ENCODE measurements around the gene SPP1. TPM values are rescaled to one million over a fixed set of nuclear protein-coding genes. Genes with fewer than 3 reads are reported as not detected.

Gene SPP1
- total and polyA plus RNA-seq, 9 of the 15 experiments (the other 6 are each of a cell fraction or from before 2014, with no cell fraction given), result 0.10 to 0.64 TPM; not detected in 7

DNA sequence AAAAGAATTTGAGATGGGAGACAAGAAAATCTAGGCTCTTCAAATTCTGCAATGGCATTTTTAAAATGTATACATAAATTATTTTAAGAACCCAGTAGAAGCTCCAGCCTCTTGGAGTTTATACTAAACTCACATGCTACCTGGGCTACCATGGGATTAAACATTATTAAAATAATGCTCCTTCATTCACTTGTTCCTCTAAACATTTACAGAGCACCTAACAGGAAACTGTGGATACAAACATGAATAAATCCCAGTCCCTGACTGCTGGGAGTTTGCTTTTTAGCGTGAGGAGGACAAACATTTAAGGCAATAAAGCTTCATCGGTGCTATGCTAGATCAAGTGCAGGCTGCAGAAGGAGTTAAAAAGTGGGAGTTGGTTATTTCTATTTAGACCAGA lies 5.4 kb upstream of the SPP1 start (continued):
- TF ChIP-seq, protein P1, sequence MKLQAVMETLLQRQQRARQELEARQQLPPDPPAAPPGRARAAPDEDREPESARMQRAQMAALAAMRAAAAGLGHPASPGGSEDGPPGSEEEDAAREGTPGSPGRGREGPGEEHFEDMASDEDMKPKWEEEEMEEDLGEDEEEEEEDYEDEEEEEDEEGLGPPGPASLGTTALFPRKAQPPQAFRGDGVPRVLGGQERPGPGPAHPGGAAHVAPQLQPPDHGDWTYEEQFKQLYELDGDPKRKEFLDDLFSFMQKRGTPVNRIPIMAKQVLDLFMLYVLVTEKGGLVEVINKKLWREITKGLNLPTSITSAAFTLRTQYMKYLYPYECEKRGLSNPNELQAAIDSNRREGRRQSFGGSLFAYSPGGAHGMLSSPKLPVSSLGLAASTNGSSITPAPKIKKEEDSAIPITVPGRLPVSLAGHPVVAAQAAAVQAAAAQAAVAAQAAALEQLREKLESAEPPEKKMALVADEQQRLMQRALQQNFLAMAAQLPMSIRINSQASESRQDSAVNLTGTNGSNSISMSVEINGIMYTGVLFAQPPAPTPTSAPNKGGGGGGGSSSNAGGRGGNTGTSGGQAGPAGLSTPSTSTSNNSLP (IDR thresholded peaks at IDR 0.05; ENCODE audit: borderline replicate concordance, low read depth, low read length), result no peak
- TF ChIP-seq, protein P2, sequence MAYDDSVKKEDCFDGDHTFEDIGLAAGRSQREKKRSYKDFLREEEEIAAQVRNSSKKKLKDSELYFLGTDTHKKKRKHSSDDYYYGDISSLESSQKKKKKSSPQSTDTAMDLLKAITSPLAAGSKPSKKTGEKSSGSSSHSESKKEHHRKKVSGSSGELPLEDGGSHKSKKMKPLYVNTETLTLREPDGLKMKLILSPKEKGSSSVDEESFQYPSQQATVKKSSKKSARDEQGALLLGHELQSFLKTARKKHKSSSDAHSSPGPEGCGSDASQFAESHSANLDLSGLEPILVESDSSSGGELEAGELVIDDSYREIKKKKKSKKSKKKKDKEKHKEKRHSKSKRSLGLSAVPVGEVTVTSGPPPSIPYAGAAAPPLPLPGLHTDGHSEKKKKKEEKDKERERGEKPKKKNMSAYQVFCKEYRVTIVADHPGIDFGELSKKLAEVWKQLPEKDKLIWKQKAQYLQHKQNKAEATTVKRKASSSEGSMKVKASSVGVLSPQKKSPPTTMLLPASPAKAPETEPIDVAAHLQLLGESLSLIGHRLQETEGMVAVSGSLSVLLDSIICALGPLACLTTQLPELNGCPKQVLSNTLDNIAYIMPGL (CRISPR knock-in tag; IDR thresholded peaks at IDR 0.05), result no peak
- TF ChIP-seq ZBTB17 (CRISPR knock-in tag; IDR thresholded peaks at IDR 0.05), result no peak

DNA sequence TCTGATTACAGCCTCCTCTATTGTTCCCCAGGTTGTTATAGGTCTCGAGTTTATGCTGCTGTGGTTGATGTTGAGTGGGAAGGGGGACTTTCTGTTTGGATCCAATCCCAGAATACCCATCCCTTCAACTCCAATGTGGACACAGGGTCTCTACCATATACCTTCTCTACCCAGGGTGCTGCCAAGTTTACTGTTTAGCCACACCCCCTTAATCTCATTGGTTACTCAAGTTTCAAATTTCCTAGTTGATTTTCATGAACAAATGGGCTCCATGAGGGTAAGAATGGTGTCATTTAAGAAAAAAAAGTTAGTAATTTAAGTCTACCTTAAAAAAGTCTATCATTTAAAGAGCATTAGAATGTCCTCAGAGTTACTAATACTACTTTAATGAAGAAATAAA lies 3.6 kb upstream of the SPP1 start:
- Histone ChIP-seq H3K9me1 (ENCODE audit: control insufficient read depth, insufficient read depth, low read length) (no peaks in the 10 kb centered on the region), H4K20me1 (replicated peaks; ENCODE audit: control insufficient read depth, insufficient read depth, low read length) (no peaks in the 10 kb centered on the region), H3K27me3 (ENCODE audit: control insufficient read depth in 2 of 2, insufficient read depth in 2 of 2, low read length in 2 of 2) (peaks cover 4 to 10% of the 10 kb centered on the region in 2 experiments; a peak in 2 of 5 replicates), H2AFZ (ENCODE audit: low read depth, low read length) (no peak overlapping the region), H3K27ac (ENCODE audit: extremely low read depth, low read depth, low read length) (no peak overlapping the region), H3K36me3 (ENCODE audit: control insufficient read depth, insufficient read depth, low read length) (no peaks in the 10 kb centered on the region), H3K9ac (ENCODE audit: insufficient read depth in 1 of 2, low read depth in 2 of 2, low read length in 2 of 2) (no peak overlapping the region), H3K4me2 (ENCODE audit: insufficient read depth, low read length) (no peak overlapping the region), H3K79me2 (ENCODE audit: control insufficient read depth, insufficient read depth, low read length) (no peaks in the 10 kb centered on the region), H3K4me1 (replicated peaks in 1 of 2; ENCODE audit: control insufficient read depth in 2 of 2, insufficient read depth in 2 of 2, low read length in 2 of 2) (no peaks in the 10 kb centered on the region), H3K9me3 (replicated peaks; ENCODE audit: control insufficient read depth, insufficient read depth, low read depth, low read length) (no peaks in the 10 kb centered on the region), H3K4me3 (no peak overlapping the region)
- no peak for FAIRE-seq
- intact Hi-C loops (cut with micrococcal nuclease) (loop anchor here (5.0 kb wide), 1 partner anchor 295 kb away; no protein-coding TSS in a partner anchor), in situ Hi-C loops (cut with MboI) (loop anchor here (10.0 kb wide), 1 partner anchor 117 kb away; no protein-coding TSS in a partner anchor)
- TF ChIP-seq KAT2B (IDR thresholded peaks at IDR 0.05; ENCODE audit: low read depth, low read length) (no peak), CAMTA2 (CRISPR knock-in tag; conservative IDR thresholded peaks at IDR 0.05) (no peak), YBX1 (IDR thresholded peaks at IDR 0.05) (no peak), TSC22D4 (tag; IDR thresholded peaks at IDR 0.05) (no peak)
- TF ChIP-seq, protein P3, sequence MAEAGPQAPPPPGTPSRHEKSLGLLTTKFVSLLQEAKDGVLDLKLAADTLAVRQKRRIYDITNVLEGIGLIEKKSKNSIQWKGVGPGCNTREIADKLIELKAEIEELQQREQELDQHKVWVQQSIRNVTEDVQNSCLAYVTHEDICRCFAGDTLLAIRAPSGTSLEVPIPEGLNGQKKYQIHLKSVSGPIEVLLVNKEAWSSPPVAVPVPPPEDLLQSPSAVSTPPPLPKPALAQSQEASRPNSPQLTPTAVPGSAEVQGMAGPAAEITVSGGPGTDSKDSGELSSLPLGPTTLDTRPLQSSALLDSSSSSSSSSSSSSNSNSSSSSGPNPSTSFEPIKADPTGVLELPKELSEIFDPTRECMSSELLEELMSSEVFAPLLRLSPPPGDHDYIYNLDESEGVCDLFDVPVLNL (CRISPR knock-in tag; IDR thresholded peaks at IDR 0.05; ENCODE audit: low read depth), result no peak
- TF ChIP-seq, protein P4, sequence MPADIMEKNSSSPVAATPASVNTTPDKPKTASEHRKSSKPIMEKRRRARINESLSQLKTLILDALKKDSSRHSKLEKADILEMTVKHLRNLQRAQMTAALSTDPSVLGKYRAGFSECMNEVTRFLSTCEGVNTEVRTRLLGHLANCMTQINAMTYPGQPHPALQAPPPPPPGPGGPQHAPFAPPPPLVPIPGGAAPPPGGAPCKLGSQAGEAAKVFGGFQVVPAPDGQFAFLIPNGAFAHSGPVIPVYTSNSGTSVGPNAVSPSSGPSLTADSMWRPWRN (IDR thresholded peaks at IDR 0.05; ENCODE audit: low read depth), result no peak
- 0% methylated on average over 1 of the region's 1 CpG for WGBS (ENCODE audit: insufficient coverage, low coverage, missing lambda C conversion rate)
- no TSS peak for BruUV-seq (replicated peaks)
- ChIA-PET CTCF (ENCODE audit: low intra/inter-chr PET ratio) (interaction anchor here (0.9 to 2.4 kb wide), 2 partner anchors 118 kb away, joined by 4 to 11 read pairs; no protein-coding TSS in a partner anchor), POLR2A (no interaction called here)
- DNase-seq (ENCODE audit: extremely low read depth in 1 of 4, low spot score in 3 of 4), result no peak
- ATAC-seq, result no peak

Measured in K562 (cell line).